HL-60/S4 (cell line): ENCODE measurements around the gene SP3.

Experiments
- in situ Hi-C: fragments of 300-500 bp; cut with MboI; formaldehyde crosslinking; loops from 2 replicates; pipeline ENCODE4 v1.14.3; 2022; ENCODE audit warnings: low sequenced_read_pairs

Gene SP3

GRCh38 chr2:173965372-173966025 is at the start of gene SP3:
TSS of gene SP3 (minus strand) at chr2:173965373. CDS start at chr2:173965171, 202 bp downstream.
- in situ Hi-C loops = no loop called here

DNA sequence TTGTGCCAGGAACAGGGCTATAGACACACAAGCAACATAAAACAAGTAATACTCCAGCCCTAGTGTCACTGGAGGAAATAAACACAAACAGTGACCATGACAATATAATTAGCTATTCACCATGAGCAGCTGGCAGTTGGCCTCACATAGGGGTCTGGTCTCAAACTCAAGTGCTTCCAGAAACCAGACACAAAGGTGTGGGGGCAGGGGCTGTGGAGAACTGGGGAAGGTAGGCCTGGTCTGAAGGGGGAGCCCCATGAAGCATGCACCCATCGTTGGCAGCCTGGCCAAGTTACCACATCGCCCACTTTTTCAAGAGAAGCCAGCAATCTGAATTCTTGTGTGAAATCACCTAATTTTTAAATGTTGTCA is 49.5 kb upstream of the SP3 start:
- in situ Hi-C loops = no loop called here

GRCh38 chr2:174014011-174014698 is 49.0 kb upstream of the SP3 start:
- in situ Hi-C loops = no loop called here

DNA sequence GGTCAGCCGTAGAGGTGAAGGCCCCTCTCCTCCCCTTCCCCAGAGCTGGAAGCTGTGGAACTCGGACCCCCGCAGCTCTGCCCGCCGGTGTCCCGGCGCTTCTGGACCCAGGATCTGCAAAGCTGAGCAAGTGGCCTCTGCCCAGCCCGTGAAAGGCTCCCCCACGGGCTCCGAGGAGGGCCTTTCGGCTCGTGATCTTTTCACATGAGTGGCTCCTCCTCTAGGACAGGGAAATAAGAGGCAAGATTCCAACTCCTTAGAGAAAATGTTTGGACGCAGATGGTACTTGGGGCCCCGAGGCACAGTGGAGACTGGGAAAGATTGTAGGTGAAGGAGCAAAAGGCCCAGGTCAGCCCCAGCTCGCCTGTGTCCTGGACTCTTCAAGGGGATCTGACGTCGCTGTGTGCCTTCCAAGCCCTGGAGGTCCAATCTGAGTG is 48.2 kb upstream of the SP3 start:
- in situ Hi-C loops = no loop called here

DNA sequence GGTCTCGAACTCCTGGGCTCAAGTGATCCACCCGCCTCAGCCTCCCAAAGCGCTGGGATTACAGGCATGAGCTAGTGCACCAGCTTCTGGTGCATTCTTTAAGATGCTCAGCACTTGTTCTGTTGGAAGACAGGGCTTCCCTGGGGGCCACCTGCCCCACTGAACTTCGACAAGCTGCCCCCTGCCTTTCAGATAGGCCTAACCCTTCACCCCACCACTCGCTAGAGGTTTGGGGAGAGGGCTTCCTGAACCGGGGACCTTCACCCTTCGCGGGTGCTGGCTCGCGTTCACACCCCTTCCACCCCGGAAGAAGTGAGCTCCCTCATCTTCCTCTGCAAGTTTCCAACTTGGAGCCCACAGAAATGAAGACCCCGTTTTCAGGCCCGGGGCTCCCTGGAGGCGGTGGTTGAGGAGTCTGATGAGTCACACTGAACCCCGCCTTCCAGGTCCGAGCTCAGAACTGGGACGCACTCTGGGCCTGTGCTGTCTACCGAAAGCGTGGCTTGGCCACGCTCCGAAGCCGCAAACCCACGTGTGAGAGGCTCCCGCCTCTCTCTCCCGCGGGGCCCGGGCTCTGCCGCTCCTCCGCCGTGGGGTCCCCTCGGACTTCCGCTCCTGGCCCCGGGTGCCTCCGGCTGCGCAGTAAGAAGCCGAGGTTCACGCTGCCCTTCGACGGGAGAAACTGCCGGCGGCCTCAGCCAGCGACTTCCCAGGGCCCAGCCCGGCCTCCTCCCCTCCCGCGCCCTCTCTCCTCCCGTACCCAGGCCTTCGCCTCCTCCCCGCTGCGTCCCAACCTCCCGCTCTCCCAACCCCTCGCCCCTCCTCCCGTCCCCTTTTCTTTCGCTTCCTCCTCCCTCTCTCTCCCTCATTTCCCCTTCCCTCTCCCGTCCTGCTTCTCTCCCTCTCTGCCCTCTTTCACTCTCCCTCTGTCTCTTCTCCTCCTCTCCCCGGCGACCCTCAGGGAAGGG is 47.5 kb upstream of the SP3 start:
- in situ Hi-C loops = no loop called here

- in situ Hi-C loops = no loop called here
Measured at GRCh38 chr2:174011796-174012195, 46.6 kb upstream of the SP3 start.

- in situ Hi-C loops = no loop called here
Measured at GRCh38 chr2:174011173-174011572, 46.0 kb upstream of the SP3 start.

DNA sequence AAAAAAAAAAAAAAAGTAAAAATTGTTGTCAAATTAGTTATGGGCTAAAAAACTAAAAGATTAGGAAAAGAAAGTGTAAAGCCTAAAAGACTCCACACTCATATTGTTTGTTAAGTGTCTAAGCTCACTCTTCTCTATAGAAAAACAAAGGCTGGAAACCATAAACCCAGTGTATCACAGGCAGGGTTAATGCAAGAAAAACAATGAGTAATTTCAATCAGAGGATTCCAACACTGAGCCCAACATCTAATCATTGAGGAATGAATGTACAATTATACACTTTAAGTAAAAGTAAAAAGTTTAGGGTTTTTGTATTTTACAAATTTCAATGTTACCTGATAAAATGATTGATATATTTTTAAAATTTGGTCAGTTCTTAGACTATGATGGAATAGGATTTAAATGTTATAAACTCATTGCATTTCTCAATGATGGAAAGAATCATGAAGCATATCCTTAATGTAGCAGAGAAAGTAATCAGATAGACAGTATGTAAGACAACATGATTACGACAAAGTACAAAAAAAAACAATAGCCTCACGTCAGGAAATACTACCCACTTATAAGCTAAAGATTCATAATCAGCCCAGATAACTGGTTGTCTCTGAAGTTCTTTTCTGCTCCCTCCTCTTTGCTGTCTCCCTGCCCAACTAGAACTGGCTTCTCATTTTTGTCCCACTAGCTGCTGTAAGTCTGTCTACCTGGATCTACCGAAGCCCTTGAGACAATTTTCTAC is 44.5 kb upstream of the SP3 start:
- in situ Hi-C loops = no loop called here

- in situ Hi-C loops = no loop called here
Measured at GRCh38 chr2:174008720-174009119, 43.5 kb upstream of the SP3 start.

DNA sequence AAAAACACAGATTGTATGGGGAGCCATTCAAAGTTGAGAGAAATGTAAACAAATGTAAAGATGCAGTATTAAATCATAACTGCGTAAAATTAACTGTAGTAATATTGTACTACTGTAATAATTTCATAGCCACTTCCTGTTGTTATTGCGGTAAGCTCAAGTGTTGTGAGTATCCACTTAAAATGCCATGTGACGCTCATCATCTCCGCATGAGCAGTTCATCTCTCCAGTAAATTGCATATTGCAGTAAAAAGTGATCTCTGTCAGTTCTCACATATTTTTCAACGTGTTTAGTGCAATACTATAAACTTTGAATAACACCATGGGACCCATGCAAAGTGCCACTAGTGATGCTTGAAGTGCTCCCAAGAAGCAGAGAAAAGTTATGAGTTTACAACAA is 41.8 kb upstream of the SP3 start:
- in situ Hi-C loops = no loop called here

- in situ Hi-C loops = no loop called here
Measured at GRCh38 chr2:174005801-174006419, 40.7 kb upstream of the SP3 start.

GRCh38 chr2:174004905-174005605 is 39.9 kb upstream of the SP3 start:
- in situ Hi-C loops = no loop called here

DNA sequence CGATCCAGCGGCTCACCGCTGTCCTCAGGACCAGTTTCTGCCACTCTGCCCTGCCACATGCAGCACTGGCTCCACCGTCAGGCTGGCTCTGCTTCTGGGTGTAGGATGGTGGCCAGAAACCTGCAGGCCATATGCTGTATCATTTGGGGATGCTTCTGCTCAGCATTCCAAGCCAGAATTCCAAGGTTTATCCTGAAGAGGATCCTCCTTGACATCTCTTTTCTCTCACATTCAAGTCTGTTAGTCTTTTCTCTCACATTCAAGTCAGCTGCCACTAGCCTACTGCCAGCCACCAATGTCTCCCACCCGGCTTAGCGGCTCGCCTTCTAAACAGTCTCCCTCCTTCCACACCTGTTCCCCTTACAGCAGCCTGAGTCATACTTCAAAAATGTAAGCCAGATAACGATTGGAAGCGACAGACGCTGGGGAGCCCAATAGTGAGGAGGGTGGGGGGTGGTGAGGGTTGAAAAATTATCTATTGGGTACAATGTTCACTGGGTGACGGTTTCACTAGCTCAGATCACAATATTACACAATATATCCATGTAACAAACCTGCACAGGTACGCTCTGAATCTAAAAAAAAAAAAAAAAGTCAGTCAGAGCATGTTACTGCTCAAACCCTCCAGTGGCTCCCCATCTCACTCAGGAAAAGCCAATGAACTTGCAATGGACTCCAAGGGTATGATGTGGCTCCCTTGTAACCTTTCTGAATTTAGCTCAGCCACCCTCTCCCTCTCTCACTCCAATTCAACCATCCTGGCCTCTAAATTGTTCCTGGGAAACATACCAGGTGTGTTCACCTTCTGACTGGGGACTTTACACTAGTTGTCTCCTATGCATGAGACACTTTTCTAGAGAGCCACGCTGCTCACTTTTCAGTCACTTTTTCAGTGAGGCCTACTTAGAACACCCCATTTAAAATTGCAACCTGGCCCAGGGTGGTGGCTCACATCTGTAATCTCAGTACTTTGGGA is 38.8 kb upstream of the SP3 start:
- in situ Hi-C loops = no loop called here

GRCh38 chr2:174002679-174003078 is 37.5 kb upstream of the SP3 start:
- in situ Hi-C loops = no loop called here

DNA sequence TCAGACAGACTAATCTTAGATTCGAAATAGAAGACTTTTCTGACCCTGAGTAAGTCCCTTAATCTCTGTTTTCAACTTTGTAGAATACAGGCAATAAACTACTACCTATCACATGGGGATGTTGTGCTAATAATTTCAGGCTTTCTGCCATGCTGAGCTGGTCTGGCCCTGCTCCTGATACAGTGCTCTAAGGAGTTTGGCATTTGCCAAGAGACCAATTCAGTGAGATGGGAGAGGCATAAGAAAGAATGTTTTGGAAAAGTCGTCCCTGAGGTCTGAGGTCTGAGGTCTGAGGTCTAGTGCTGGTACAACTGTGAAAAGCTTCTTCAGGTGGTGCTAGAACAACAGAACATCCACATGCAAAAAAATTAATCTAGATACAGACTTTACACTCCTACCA is 35.9 kb upstream of the SP3 start:
- in situ Hi-C loops = no loop called here

DNA sequence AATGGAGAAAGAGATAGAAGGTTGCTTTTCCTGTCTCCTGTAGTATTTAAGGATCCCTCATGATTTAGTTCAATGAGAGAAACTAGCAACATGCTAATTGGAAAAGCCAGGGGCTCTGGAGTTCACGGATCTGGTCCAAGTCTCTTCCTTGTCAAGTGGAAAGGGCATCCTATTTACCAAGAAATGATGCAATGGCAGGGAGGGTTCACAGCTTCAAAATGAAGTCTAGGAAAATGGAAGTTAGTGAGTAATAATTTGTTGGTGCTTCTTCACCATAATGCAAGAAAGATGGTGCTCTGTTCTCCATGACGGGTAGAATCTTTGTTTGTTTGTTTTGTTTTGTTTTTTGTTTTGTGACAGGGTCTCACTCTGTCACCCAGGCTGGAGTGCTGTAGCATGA is 34.6 kb upstream of the SP3 start:
- in situ Hi-C loops = no loop called here

DNA sequence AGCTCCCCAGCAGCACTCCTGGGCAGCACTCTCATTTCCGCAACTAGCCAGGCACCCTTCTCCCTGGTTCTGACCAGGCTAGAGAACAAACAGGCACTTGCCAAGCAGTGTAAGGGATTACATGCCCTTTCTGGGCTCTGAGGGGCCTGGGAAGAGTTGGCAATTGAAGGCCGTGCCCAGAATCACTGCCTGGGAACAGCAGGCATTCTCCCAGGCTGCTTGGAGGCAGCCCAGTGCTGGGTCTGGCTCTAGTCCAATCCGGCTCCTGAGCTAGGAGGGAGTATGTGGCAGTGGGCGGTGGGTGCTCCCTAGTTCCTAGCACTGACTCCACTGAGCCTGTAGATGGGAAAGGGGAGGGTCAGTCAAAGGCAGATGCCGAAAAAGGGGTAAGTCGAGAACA is 34.1 kb upstream of the SP3 start:
- in situ Hi-C loops = no loop called here

DNA sequence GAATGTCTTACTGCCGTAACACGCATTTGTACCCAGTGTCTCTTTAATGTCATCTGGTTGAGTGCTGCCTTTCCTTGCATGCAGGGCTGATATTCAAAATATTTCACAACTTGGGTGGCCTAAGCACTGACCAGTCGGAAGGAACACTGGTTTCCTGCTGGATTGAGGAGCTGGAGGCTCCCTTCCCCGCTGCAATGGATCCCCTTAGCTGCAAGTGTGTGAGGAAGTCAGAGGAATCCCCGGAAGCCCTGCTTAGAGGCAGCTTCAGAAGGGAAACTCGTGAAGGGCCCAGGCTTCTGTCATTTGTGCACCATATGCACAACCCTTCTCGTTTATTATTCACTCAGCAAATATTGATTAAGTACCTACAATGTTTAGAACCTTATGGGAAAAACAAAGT is 33.2 kb upstream of the SP3 start:
- in situ Hi-C loops = no loop called here

GRCh38 chr2:173997753-173998152 is 32.6 kb upstream of the SP3 start:
- in situ Hi-C loops = no loop called here
